ENCODE measurements around the gene BRINP2. TPM values are rescaled to one million over a fixed set of nuclear protein-coding genes. Genes with fewer than 3 reads are reported as not detected.

Gene BRINP2
- total RNA-seq, 6 experiments from 2014 or later = 0.09 to 0.57 (median 0.36) TPM

GRCh38 chr1:177142010-177142409, 28.7 kb upstream of the BRINP2 start:
- Histone ChIP-seq H3K27me3 (no peaks in the 10 kb centered on the region), H3K27ac (no peak overlapping the region), H3K9me3 (no peaks in the 10 kb centered on the region), H3K36me3 (no peaks in the 10 kb centered on the region), H3K4me3 (no peak overlapping the region), H3K4me1 (no peaks in the 10 kb centered on the region)
- no peak for ATAC-seq
- no peak for DNase-seq
- WGBS (ENCODE audit: insufficient coverage, low coverage, low lambda C conversion rate, missing lambda C conversion rate) = 30% methylated on average over 1 of the region's 1 CpG
- TF ChIP-seq POLR2A (IDR thresholded peaks at IDR 0.05) (no peak), CTCF (IDR thresholded peaks at IDR 0.05) (no peak)
- intact Hi-C loops (cut with DNase I) = no loop called here

GRCh38 chr1:177142791-177143271, 27.9 kb upstream of the BRINP2 start:
- Histone ChIP-seq H3K27me3 (no peaks in the 10 kb centered on the region), H3K9me3 (no peaks in the 10 kb centered on the region), H3K27ac (no peak overlapping the region), H3K4me3 (no peak overlapping the region), H3K4me1 (no peaks in the 10 kb centered on the region), H3K36me3 (no peaks in the 10 kb centered on the region)
- no peak for TF ChIP-seq POLR2A (IDR thresholded peaks at IDR 0.05)
- TF ChIP-seq CTCF (IDR thresholded peaks at IDR 0.05) = no peak
- intact Hi-C loops (cut with DNase I) = no loop called here
- no peak for DNase-seq
- ATAC-seq = no peak
- WGBS (ENCODE audit: insufficient coverage, low coverage, low lambda C conversion rate, missing lambda C conversion rate) = 63% methylated on average over 4 of the region's 4 CpGs

GRCh38 chr1:177145106-177146070, 25.4 kb upstream of the BRINP2 start:
- 31% methylated on average over 2 of the region's 3 CpGs for WGBS (ENCODE audit: insufficient coverage, low coverage, low lambda C conversion rate, missing lambda C conversion rate)
- no peak for DNase-seq
- Histone ChIP-seq H3K27me3 (no peaks in the 10 kb centered on the region), H3K36me3 (no peaks in the 10 kb centered on the region), H3K4me3 (no peak overlapping the region), H3K27ac (no peak overlapping the region), H3K9me3 (no peaks in the 10 kb centered on the region), H3K4me1 (no peaks in the 10 kb centered on the region)
- TF ChIP-seq CTCF (IDR thresholded peaks at IDR 0.05) (no peak), POLR2A (IDR thresholded peaks at IDR 0.05) (no peak)
- no peak for ATAC-seq
- intact Hi-C loops (cut with DNase I) = no loop called here

GRCh38 chr1:177146499-177146898, 24.3 kb upstream of the BRINP2 start:
- H3K4me3 ChIP-seq = no peak overlapping the region
- no peak for TF ChIP-seq POLR2A (IDR thresholded peaks at IDR 0.05)
- TF ChIP-seq CTCF (IDR thresholded peaks at IDR 0.05) = no peak
- ATAC-seq (no peak), DNase-seq (no peak)
- intact Hi-C loops (cut with DNase I) = no loop called here
- H3K27me3 ChIP-seq = no peaks in the 10 kb centered on the region
- no peaks in the 10 kb centered on the region for H3K4me1 ChIP-seq
- H3K27ac ChIP-seq = no peak overlapping the region
- H3K9me3 ChIP-seq = no peaks in the 10 kb centered on the region
- 55% methylated on average over 2 of the region's 2 CpGs for WGBS (ENCODE audit: insufficient coverage, low coverage, low lambda C conversion rate, missing lambda C conversion rate)
- H3K36me3 ChIP-seq = no peaks in the 10 kb centered on the region

All from right lobe of liver (tissue), 6 donors.